Non-pigmented ciliary epithelial cell (primary cell): ENCODE measurements around the gene VTN.
A peak's percentile ranks its signal among the peaks of the same experiment; 100 is the strongest.

Experiments
- DNase-seq: peaks from one replicate; pipeline ENCODE4 v3.0.0-alpha.2; 2010; ENCODE audit warnings: low read depth

VTN gene

GRCh38 chr17:28368915-28369683, 1.0 kb downstream of the VTN start:
- DNase-seq: no peak

GRCh38 chr17:28368306-28368831, 1.7 kb downstream of the VTN start:
- no peak for DNase-seq

GRCh38 chr17:28367641-28368305, 2.3 kb downstream of the VTN start:
- DNase-seq: no peak

GRCh38 chr17:28366605-28367004, 3.5 kb downstream of the VTN start:
- no peak for DNase-seq

GRCh38 chr17:28365487-28365886, 4.6 kb downstream of the VTN start:
- DNase-seq: no peak

- no peak for DNase-seq
These were observed 5.3 kb downstream of the VTN start, which contains the start of gene SEBOX for GRCh38 chr17:28364665-28365363. Gene SEBOX (minus strand): TSS chr17:28365199. CDS start chr17:28365151, 48 bp downstream.

GRCh38 chr17:28363776-28364650, 6.1 kb downstream of the VTN start:
- DNase-seq: no peak

- no peak for DNase-seq
These were observed 6.9 kb downstream of the VTN start for GRCh38 chr17:28363186-28363585.

- DNase-seq: no peak
These were observed 12.3 kb downstream of the VTN start for GRCh38 chr17:28357901-28358197.

- DNase-seq: peak; percentile 61
These were observed 12.8 kb downstream of the VTN start, which contains the start of gene POLDIP2 for GRCh38 chr17:28357061-28357900. Gene POLDIP2 (minus strand): TSS chr17:28357527. CDS start chr17:28357448, 79 bp downstream.

GRCh38 chr17:28350271-28350670, 19.8 kb downstream of the VTN start:
- no peak for DNase-seq

GRCh38 chr17:28348979-28349378, 21.1 kb downstream of the VTN start:
- DNase-seq: no peak

GRCh38 chr17:28347261-28347891, 22.7 kb downstream of the VTN start:
- peak; percentile 79 for DNase-seq

- no peak for DNase-seq
These were observed 23.3 kb downstream of the VTN start for GRCh38 chr17:28346746-28347246.

GRCh38 chr17:28346199-28346580, 23.9 kb downstream of the VTN start:
- DNase-seq: no peak

GRCh38 chr17:28345419-28346198, 24.5 kb downstream of the VTN start:
- no peak for DNase-seq

- DNase-seq: no peak
These were observed 25.6 kb downstream of the VTN start for GRCh38 chr17:28344435-28344901.

GRCh38 chr17:28344011-28344410, 26.1 kb downstream of the VTN start:
- DNase-seq: no peak

GRCh38 chr17:28343491-28343932, 26.6 kb downstream of the VTN start:
- no peak for DNase-seq
